ENCODE measurements around the gene TRIM44. TPM values are rescaled to one million over a fixed set of nuclear protein-coding genes. Genes with fewer than 3 reads are reported as not detected.

TRIM44 gene
- total RNA-seq, 1 experiment from 2014 or later = 191 TPM

- TF ChIP-seq, protein P1, sequence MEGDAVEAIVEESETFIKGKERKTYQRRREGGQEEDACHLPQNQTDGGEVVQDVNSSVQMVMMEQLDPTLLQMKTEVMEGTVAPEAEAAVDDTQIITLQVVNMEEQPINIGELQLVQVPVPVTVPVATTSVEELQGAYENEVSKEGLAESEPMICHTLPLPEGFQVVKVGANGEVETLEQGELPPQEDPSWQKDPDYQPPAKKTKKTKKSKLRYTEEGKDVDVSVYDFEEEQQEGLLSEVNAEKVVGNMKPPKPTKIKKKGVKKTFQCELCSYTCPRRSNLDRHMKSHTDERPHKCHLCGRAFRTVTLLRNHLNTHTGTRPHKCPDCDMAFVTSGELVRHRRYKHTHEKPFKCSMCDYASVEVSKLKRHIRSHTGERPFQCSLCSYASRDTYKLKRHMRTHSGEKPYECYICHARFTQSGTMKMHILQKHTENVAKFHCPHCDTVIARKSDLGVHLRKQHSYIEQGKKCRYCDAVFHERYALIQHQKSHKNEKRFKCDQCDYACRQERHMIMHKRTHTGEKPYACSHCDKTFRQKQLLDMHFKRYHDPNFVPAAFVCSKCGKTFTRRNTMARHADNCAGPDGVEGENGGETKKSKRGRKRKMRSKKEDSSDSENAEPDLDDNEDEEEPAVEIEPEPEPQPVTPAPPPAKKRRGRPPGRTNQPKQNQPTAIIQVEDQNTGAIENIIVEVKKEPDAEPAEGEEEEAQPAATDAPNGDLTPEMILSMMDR (conservative IDR thresholded peaks at IDR 0.05; ENCODE audit: low read depth, low read length) = no peak
- no peak for TF ChIP-seq EZH2 (IDR thresholded peaks at IDR 0.05; ENCODE audit: borderline replicate concordance, low read depth, low read length, poor library complexity, severe bottlenecking)
- no peak overlapping the region for H3K27ac ChIP-seq (ENCODE audit: low read depth, low read length, poor library complexity, severe bottlenecking)
- intact Hi-C loops (cut with micrococcal nuclease; ENCODE audit: unreplicated experiment) = no loop called here
- H3K9me3 ChIP-seq (ENCODE audit: low read depth, low read length, poor library complexity, severe bottlenecking) = peaks cover 18% of the 10 kb centered on the region
- ChIA-PET CTCF (no interaction called here), POLR2A (ENCODE audit: low non-redundant PET) (interaction anchor here (0.5 kb wide), 1 partner anchor 317 kb away, joined by 4 read pairs; no protein-coding TSS in a partner anchor)
- H3K36me3 ChIP-seq (ENCODE audit: insufficient read depth, low read length, poor library complexity, severe bottlenecking) = peaks cover 26% of the 10 kb centered on the region
- no peak for DNase-seq (ENCODE audit: low spot score)
- no peaks in the 10 kb centered on the region for H3K27me3 ChIP-seq (replicated peaks; ENCODE audit: insufficient read depth, low read depth, low read length, poor library complexity)
- BruUV-seq (replicated peaks) = no TSS peak
- no peaks in the 10 kb centered on the region for H3K4me1 ChIP-seq (ENCODE audit: insufficient read depth, low read length, poor library complexity, severe bottlenecking)
- no peak overlapping the region for H3K4me3 ChIP-seq (ENCODE audit: low read depth, low read length, poor library complexity, severe bottlenecking)
Observed at GRCh38 chr11:35735903-35736302, 73.3 kb downstream of the TRIM44 start.

DNA sequence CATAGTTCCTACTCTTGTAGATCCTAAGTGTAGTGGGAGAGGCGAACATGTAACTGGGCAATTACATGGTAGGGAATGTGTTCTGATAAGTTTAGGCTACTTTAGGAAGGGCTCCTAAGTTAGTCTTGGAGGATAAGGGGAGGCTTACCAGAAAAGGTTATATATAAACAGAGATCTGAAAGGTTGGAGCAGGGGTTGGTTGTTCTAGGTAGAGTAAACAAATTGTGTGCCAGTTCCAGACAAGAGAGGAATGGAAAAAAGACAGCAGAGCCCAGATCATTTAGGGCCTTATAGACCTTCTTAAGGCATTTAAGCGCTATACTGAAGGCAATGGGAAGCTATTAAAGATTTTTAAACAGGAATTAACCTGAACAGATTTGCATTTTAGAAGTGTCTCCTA is 74.4 kb downstream of the TRIM44 start:
- DNase-seq (ENCODE audit: low spot score) = no peak
- no TSS peak for BruUV-seq (replicated peaks)
- H3K4me3 ChIP-seq (ENCODE audit: low read depth, low read length, poor library complexity, severe bottlenecking) = no peak overlapping the region
- H3K4me1 ChIP-seq (ENCODE audit: insufficient read depth, low read length, poor library complexity, severe bottlenecking) = no peaks in the 10 kb centered on the region
- peaks cover 22% of the 10 kb centered on the region for H3K36me3 ChIP-seq (ENCODE audit: insufficient read depth, low read length, poor library complexity, severe bottlenecking)
- no peaks in the 10 kb centered on the region for H3K27me3 ChIP-seq (replicated peaks; ENCODE audit: insufficient read depth, low read depth, low read length, poor library complexity)
- CTCF ChIA-PET = no interaction called here
- H3K9me3 ChIP-seq (ENCODE audit: low read depth, low read length, poor library complexity, severe bottlenecking) = peaks cover 15% of the 10 kb centered on the region
- intact Hi-C loops (cut with micrococcal nuclease; ENCODE audit: unreplicated experiment) = no loop called here
- H3K27ac ChIP-seq (ENCODE audit: low read depth, low read length, poor library complexity, severe bottlenecking) = no peak overlapping the region
- no peak for TF ChIP-seq EZH2 (IDR thresholded peaks at IDR 0.05; ENCODE audit: borderline replicate concordance, low read depth, low read length, poor library complexity, severe bottlenecking)
- TF ChIP-seq, protein P1 (conservative IDR thresholded peaks at IDR 0.05; ENCODE audit: low read depth, low read length) = no peak
- POLR2A ChIA-PET (ENCODE audit: low non-redundant PET) = no interaction called here

GRCh38 chr11:35740061-35740799 is 77.7 kb downstream of the TRIM44 start:
- ChIA-PET POLR2A (ENCODE audit: low non-redundant PET) (interaction anchor here (0.6 kb wide), 1 partner anchor 92 kb away, joined by 4 read pairs; no protein-coding TSS in a partner anchor), CTCF (no interaction called here)
- Histone ChIP-seq H3K9me3 (ENCODE audit: low read depth, low read length, poor library complexity, severe bottlenecking) (no peaks in the 10 kb centered on the region), H3K36me3 (ENCODE audit: insufficient read depth, low read length, poor library complexity, severe bottlenecking) (peaks cover 16% of the 10 kb centered on the region), H3K4me1 (ENCODE audit: insufficient read depth, low read length, poor library complexity, severe bottlenecking) (no peaks in the 10 kb centered on the region), H3K27me3 (replicated peaks; ENCODE audit: insufficient read depth, low read depth, low read length, poor library complexity) (no peaks in the 10 kb centered on the region), H3K27ac (ENCODE audit: low read depth, low read length, poor library complexity, severe bottlenecking) (no peak overlapping the region), H3K4me3 (ENCODE audit: low read depth, low read length, poor library complexity, severe bottlenecking) (no peak overlapping the region)
- TF ChIP-seq, protein P1 (conservative IDR thresholded peaks at IDR 0.05; ENCODE audit: low read depth, low read length) = no peak
- TF ChIP-seq EZH2 (IDR thresholded peaks at IDR 0.05; ENCODE audit: borderline replicate concordance, low read depth, low read length, poor library complexity, severe bottlenecking) = no peak
- no peak for DNase-seq (ENCODE audit: low spot score)
- no TSS peak for BruUV-seq (replicated peaks)
- intact Hi-C loops (cut with micrococcal nuclease; ENCODE audit: unreplicated experiment) = no loop called here
